Natural killer cell (primary cell): Measurements from ENCODE around the gene NCR3LG1. TPM values are rescaled to one million over a fixed set of nuclear protein-coding genes. Genes with fewer than 3 reads are reported as not detected.

Experiments used
- ATAC-seq, 3 donors: fragments of 150-1000 bp in 2 of 3; fragments of 200-7000 bp in 1 of 3; cut with Tn5 transposase; 1 replicate in 1 of 3; 2 replicates in 2 of 3; pipeline ENCODE4 v1.10.0; 2021; ENCODE audit warnings: mild to moderate bottlenecking in 2 of 3, moderate library complexity in 2 of 3
- DNase-seq, 2 donors: peaks; one replicate each; pipeline versions ENCODE4 v3.0.0 to v3.0.0-alpha.2; 2013 to 2021; ENCODE audit warnings: mixed read lengths in 1 of 2
- H3K27ac ChIP-seq: one replicate; pipeline ENCODE4 v1.5.1; 2013; ENCODE audit warnings: mild to moderate bottlenecking, low read length
- H3K27me3 ChIP-seq: one replicate; pipeline ENCODE4 v1.6.1; 2013; ENCODE audit warnings: low read length; ENCODE audit not compliant: control insufficient read depth, insufficient read depth
- H3K36me3 ChIP-seq: one replicate; pipeline ENCODE4 v1.6.1; 2013; ENCODE audit warnings: low read length; ENCODE audit not compliant: control insufficient read depth, insufficient read depth
- H3K4me1 ChIP-seq: one replicate; pipeline ENCODE4 v1.6.1; 2013; ENCODE audit warnings: low read length; ENCODE audit not compliant: control insufficient read depth, insufficient read depth
- H3K4me3 ChIP-seq: one replicate; pipeline ENCODE4 v1.5.1; 2013; ENCODE audit warnings: low read length
- H3K9me3 ChIP-seq: one replicate; pipeline ENCODE4 v1.6.1; 2013; ENCODE audit warnings: low read length; ENCODE audit not compliant: control insufficient read depth, insufficient read depth
- H3K27ac Mint-ChIP-seq, 2 donors: one replicate each; pipeline ENCODE4 v1.8.0; 2022; ENCODE audit warnings: mild to moderate bottlenecking in 2 of 2, mixed read lengths in 2 of 2, moderate library complexity in 1 of 2
- H3K27me3 Mint-ChIP-seq, 2 donors: one replicate each; pipeline ENCODE4 v1.8.0; 2022; ENCODE audit warnings: low read depth in 2 of 2, mixed read lengths in 2 of 2
- H3K36me3 Mint-ChIP-seq: one replicate; pipeline ENCODE4 v1.8.0; 2022; ENCODE audit warnings: mixed read lengths
- H3K4me1 Mint-ChIP-seq, 2 donors: one replicate each; pipeline ENCODE4 v1.8.0; 2022; ENCODE audit warnings: mixed read lengths in 2 of 2
- H3K4me3 Mint-ChIP-seq: one replicate; pipeline ENCODE4 v1.8.0; 2022; ENCODE audit warnings: mild to moderate bottlenecking, moderate library complexity, mixed read lengths
- H3K9me3 Mint-ChIP-seq, 2 donors: one replicate each; pipeline ENCODE4 v1.8.0; 2022; ENCODE audit warnings: mixed read lengths in 2 of 2
- WGBS: methylation state at CpG from one replicate; pipeline ENCODE4 v1.1.7; 2013; ENCODE audit warnings: missing lambda C conversion rate; ENCODE audit not compliant: insufficient coverage; 5-methylcytosine and 5-hydroxymethylcytosine counted together
- intact Hi-C: fragments of 100-400 bp; cut with micrococcal nuclease; formaldehyde crosslinking; loops from one replicate; pipeline ENCODE4 v1.14.2; 2022
- total RNA-seq, 4 donors: library from RNA; stranded (reverse); fragments of 120-200 nt in 1 of 4; gene quantifications; one replicate each; pipeline versions ENCODE4 v1.2.3 to v1.2.4, GENCODE V29; 2013 to 2022
- TF ChIP-seq, protein P1 (sequence below): fragments of 200-600 bp; IDR thresholded peaks from one replicate; pipeline ENCODE4 v1.8.0; 2022; ENCODE audit warnings: antibody characterized with exemption

NCR3LG1 gene
- total RNA-seq, 3 donors from 2014 or later (not counting 1 experiment from before 2014, with no cell fraction given) = 6.3 to 10.1 (median 9.7) TPM

DNA sequence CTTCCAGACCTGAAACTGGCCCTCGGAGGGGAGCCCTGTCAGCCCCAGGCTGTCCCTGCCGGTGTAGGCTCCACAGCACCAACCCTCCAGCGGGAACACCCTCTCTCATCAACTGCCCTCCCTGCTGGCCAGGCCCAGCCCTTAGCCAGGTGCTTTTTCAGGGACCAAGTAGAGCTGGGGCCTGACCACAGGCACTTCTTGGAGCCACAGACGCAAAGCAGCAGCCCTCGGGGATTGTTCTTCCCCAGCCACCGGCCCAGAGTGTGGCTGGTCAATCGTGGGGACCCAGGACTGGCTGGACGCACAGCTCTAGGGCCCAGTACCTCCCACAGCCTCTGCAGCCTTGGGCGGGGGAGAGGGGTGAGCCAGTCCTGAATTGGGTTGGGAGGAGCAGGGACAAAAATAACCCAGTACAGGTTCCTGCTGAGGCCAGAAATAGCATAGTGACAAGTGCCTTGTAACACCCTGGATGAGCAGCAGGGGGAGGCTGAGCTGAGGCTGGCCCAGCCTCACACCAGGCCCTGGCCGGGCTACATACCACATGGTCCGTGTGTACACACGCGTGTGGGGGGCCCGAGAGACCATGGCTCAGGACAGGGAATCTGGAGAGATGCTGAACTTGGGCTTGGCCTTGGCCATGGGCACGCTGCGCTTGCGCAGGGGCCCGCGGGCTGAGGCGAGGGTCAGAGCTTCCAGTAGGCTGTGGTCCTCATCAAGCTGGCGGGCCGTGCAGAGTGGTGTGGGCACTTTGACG, 34.9 kb downstream of the NCR3LG1 start:
- intact Hi-C loops = no loop called here
- peak in 2 of 3 donors; percentile 28 to 31 for ATAC-seq
- no peaks in the 10 kb centered on the region for H3K9me3 ChIP-seq

GRCh38 chr11:17387254-17387653, 35.7 kb downstream of the NCR3LG1 start:
- DNase-seq = no peak
- Mint-ChIP-seq H3K36me3 (no peaks in the 10 kb centered on the region), H3K4me1 (peaks cover 9 to 11% of the 10 kb centered on the region in 2 donors), H3K27me3 (no peaks in the 10 kb centered on the region), H3K27ac (no peak overlapping the region), H3K4me3 (peak overlapping the region; percentile 52), H3K9me3 (no peaks in the 10 kb centered on the region)
- Histone ChIP-seq H3K27ac (no peak overlapping the region), H3K9me3 (no peaks in the 10 kb centered on the region), H3K4me3 (no peak overlapping the region), H3K27me3 (no peaks in the 10 kb centered on the region), H3K36me3 (no peaks in the 10 kb centered on the region), H3K4me1 (peaks cover 13% of the 10 kb centered on the region)
- WGBS = 97% methylated on average over 20 of the region's 20 CpGs
- no peak for ATAC-seq
- intact Hi-C loops = no loop called here
- TF ChIP-seq, protein P1, sequence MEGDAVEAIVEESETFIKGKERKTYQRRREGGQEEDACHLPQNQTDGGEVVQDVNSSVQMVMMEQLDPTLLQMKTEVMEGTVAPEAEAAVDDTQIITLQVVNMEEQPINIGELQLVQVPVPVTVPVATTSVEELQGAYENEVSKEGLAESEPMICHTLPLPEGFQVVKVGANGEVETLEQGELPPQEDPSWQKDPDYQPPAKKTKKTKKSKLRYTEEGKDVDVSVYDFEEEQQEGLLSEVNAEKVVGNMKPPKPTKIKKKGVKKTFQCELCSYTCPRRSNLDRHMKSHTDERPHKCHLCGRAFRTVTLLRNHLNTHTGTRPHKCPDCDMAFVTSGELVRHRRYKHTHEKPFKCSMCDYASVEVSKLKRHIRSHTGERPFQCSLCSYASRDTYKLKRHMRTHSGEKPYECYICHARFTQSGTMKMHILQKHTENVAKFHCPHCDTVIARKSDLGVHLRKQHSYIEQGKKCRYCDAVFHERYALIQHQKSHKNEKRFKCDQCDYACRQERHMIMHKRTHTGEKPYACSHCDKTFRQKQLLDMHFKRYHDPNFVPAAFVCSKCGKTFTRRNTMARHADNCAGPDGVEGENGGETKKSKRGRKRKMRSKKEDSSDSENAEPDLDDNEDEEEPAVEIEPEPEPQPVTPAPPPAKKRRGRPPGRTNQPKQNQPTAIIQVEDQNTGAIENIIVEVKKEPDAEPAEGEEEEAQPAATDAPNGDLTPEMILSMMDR = no peak

More for the DNA sequence above, 34.9 kb downstream of the NCR3LG1 start:
- no peaks in the 10 kb centered on the region for H3K36me3 Mint-ChIP-seq
- Histone ChIP-seq H3K4me1 (peaks cover 13% of the 10 kb centered on the region), H3K4me3 (no peak overlapping the region), H3K27ac (no peak overlapping the region), H3K36me3 (no peaks in the 10 kb centered on the region), H3K27me3 (no peaks in the 10 kb centered on the region)
- peak in 1 of 2 donors; percentile 62 for DNase-seq
- H3K27me3 Mint-ChIP-seq = no peaks in the 10 kb centered on the region
- peaks cover 9 to 11% of the 10 kb centered on the region in 2 donors for H3K4me1 Mint-ChIP-seq
- H3K27ac Mint-ChIP-seq = no peak overlapping the region
- TF ChIP-seq, protein P1 = peak; percentile 15
- H3K4me3 Mint-ChIP-seq = peak overlapping the region; percentile 52
- no peaks in the 10 kb centered on the region for H3K9me3 Mint-ChIP-seq
- WGBS = 79% methylated on average over 23 of the region's 23 CpGs

- Mint-ChIP-seq H3K9me3 (no peaks in the 10 kb centered on the region), H3K27ac (no peak overlapping the region), H3K36me3 (no peaks in the 10 kb centered on the region), H3K4me3 (peak overlapping the region; percentile 52), H3K27me3 (no peaks in the 10 kb centered on the region), H3K4me1 (peaks cover 9 to 11% of the 10 kb centered on the region in 2 donors)
- Histone ChIP-seq H3K4me1 (peaks cover 13% of the 10 kb centered on the region), H3K9me3 (no peaks in the 10 kb centered on the region), H3K27me3 (no peaks in the 10 kb centered on the region), H3K36me3 (no peaks in the 10 kb centered on the region), H3K27ac (no peak overlapping the region), H3K4me3 (no peak overlapping the region)
- DNase-seq = no peak
- no peak for ATAC-seq
- TF ChIP-seq, protein P1 = no peak
- intact Hi-C loops = no loop called here
- 73% methylated on average over 20 of the region's 20 CpGs for WGBS
Observed at GRCh38 chr11:17387811-17388210, 36.2 kb downstream of the NCR3LG1 start.
